K562 (cell line): ENCODE results near the gene RNASEH2C.

Experiments
- CTCF ChIP-seq, 3 experiments: IDR thresholded peaks in 2 of 3; conservative IDR thresholded peaks in 1 of 3; 2 replicates each; pipeline ENCODE4 v1.5.1; 2011 to 2012; ENCODE audit warnings: low read length in 3 of 3, mild to moderate bottlenecking in 3 of 3, control low read depth in 2 of 3, improper control_type of control experiment in 1 of 3, inconsistent platforms in 1 of 3, low read depth in 1 of 3, mixed read lengths in 1 of 3, moderate library complexity in 1 of 3; ENCODE audit not compliant: insufficient read depth in 2 of 3
- ELK1 ChIP-seq: sonication (generic); formaldehyde crosslinking; IDR thresholded peaks from 2 replicates; pipeline ENCODE4 v1.8.1; 2022; ENCODE audit warnings: missing genetic modification reagents
- FOXA1 ChIP-seq: fragments of 450-650 bp; IDR thresholded peaks from 2 replicates; pipeline ENCODE4 v1.6.1; 2016; ENCODE audit warnings: mild to moderate bottlenecking, borderline replicate concordance
- JUND ChIP-seq, 2 experiments: IDR thresholded peaks; 2 replicates in 1 of 2; 3 replicates in 1 of 2; pipeline ENCODE4 v1.6.1; 2011; ENCODE audit warnings: borderline replicate concordance in 2 of 2, low read depth in 2 of 2, low read length in 2 of 2, improper control_type of control experiment in 1 of 2, missing biosample characterization in 1 of 2, missing genetic modification characterization in 1 of 2, missing genetic modification reagents in 1 of 2
- MAFG ChIP-seq: fragments of 450-650 bp; conservative IDR thresholded peaks from 2 replicates; pipeline ENCODE4 v1.6.1; 2016; ENCODE audit warnings: missing genetic modification characterization, missing compliant biosample characterization
- MTA2 ChIP-seq: fragments of 450-650 bp; IDR thresholded peaks from 2 replicates; pipeline ENCODE4 v1.6.1; 2016; ENCODE audit warnings: low read depth
- NR2C2 ChIP-seq, 2 experiments: fragments of 200-800 bp in 1 of 2; sonication (Bioruptor generic) in 1 of 2; sonication (generic) in 1 of 2; formaldehyde crosslinking in 1 of 2; IDR thresholded peaks; 2 replicates each; pipeline versions ENCODE4 v1.6.1 to v1.8.0; 2016 to 2022; ENCODE audit warnings: mild to moderate bottlenecking in 1 of 2, missing compliant biosample characterization in 1 of 2, missing genetic modification characterization in 1 of 2, missing genetic modification reagents in 1 of 2
- RCOR1 ChIP-seq, 2 experiments: IDR thresholded peaks; 2 replicates each; pipeline ENCODE4 v1.6.1; 2012; ENCODE audit warnings: low read depth in 2 of 2, low read length in 2 of 2, borderline replicate concordance in 1 of 2, improper control_type of control experiment in 1 of 2

- no peak for TF ChIP-seq MTA2
- TF ChIP-seq RCOR1 (IDR thresholded peaks at IDR 0.05; ENCODE audit: borderline replicate concordance in 1 of 2, low read depth in 2 of 2, low read length in 2 of 2): no peak
- TF ChIP-seq NR2C2 (CRISPR knock-in tag; IDR thresholded peaks at IDR 0.05): no peak
- no peak for TF ChIP-seq NR2C2 (tag; IDR thresholded peaks at IDR 0.05)
- no peak for TF ChIP-seq FOXA1
- TF ChIP-seq CTCF (IDR thresholded peaks at IDR 0.05 in 2 of 3, conservative IDR thresholded peaks at IDR 0.05 in 1 of 3; ENCODE audit: insufficient read depth in 2 of 3, low read depth in 1 of 3, low read length in 3 of 3): no peak
- TF ChIP-seq MAFG (tag): no peak
- no peak for TF ChIP-seq ELK1 (CRISPR knock-in tag)
- TF ChIP-seq JUND (IDR thresholded peaks at IDR 0.05; ENCODE audit: borderline replicate concordance, low read depth, low read length): no peak
- TF ChIP-seq JUND (tag; IDR thresholded peaks at IDR 0.05; ENCODE audit: borderline replicate concordance, low read depth, low read length): no peak
Observed at GRCh38 chr11:65741185-65741584, 20.6 kb upstream of the RNASEH2C start.
